Calu3 (cell line): ENCODE measurements around the gene S100A2. TPM values are rescaled to one million over a fixed set of nuclear protein-coding genes. Genes with fewer than 3 reads are reported as not detected.

Source experiments
- Bru-seq: library from RNA; stranded (reverse); fragments of 400-500 nt; gene quantifications from one replicate; lab custom pipeline; 2021; lab: Mats Ljungman, UMichigan
- BruChase-seq, 2 experiments: library from RNA; stranded (reverse); fragments of 400-500 nt; gene quantifications; one replicate each; lab custom pipeline; 2021; lab: Mats Ljungman, UMichigan
- BruUV-seq: library from RNA; stranded (reverse); fragments of 400-500 nt; replicated peaks from 2 replicates; lab custom pipeline; 2021; lab: Mats Ljungman, UMichigan
- CTCF ChIA-PET: fragments of 300-600 bp; sonication (Branson Sonifier 250); formaldehyde crosslinking; loops from one replicate; lab custom pipeline; 2022; ENCODE audit warnings: antibody characterized with exemption; lab: Charles Lee
- DNase-seq: peaks from one replicate; pipeline ENCODE4 v3.0.0; 2022
- H3K27ac Mint-ChIP-seq: one replicate; pipeline ENCODE4 v1.8.0; 2022; ENCODE audit warnings: mixed read lengths; ENCODE audit not compliant: unreplicated experiment
- H3K27me3 Mint-ChIP-seq: one replicate; pipeline ENCODE4 v1.8.0; 2022; ENCODE audit warnings: mixed read lengths; ENCODE audit not compliant: unreplicated experiment
- H3K36me3 Mint-ChIP-seq: one replicate; pipeline ENCODE4 v1.8.0; 2022; ENCODE audit warnings: mild to moderate bottlenecking, moderate library complexity, mixed read lengths; ENCODE audit not compliant: insufficient read depth, unreplicated experiment
- H3K4me1 Mint-ChIP-seq: one replicate; pipeline ENCODE4 v1.8.0; 2022; ENCODE audit warnings: mild to moderate bottlenecking, low read depth, mixed read lengths; ENCODE audit not compliant: unreplicated experiment
- H3K4me3 Mint-ChIP-seq: one replicate; pipeline ENCODE4 v1.8.0; 2022; ENCODE audit warnings: mild to moderate bottlenecking, low read depth, moderate library complexity, mixed read lengths; ENCODE audit not compliant: unreplicated experiment
- H3K9me3 Mint-ChIP-seq: one replicate; pipeline ENCODE4 v1.8.0; 2022; ENCODE audit warnings: low read depth, mixed read lengths; ENCODE audit not compliant: unreplicated experiment
- CTCF ChIP-seq: fragments of 200-600 bp; IDR thresholded peaks from one replicate; pipeline ENCODE4 v1.8.0; 2022; ENCODE audit warnings: antibody characterized with exemption; ENCODE audit not compliant: unreplicated experiment
- intact Hi-C: fragments of 100-400 bp; cut with micrococcal nuclease; formaldehyde crosslinking; loops from one replicate; pipeline ENCODE4 v1.10.0; 2022; ENCODE audit not compliant: unreplicated experiment
- long read RNA-seq: library from polyadenylated mRNA; stranded (forward); transcript quantifications from one replicate; pipeline ENCODE4 v2.0.0, GENCODE V29; 2022
- total RNA-seq: library from RNA; stranded (reverse); gene quantifications from 2 replicates; pipeline ENCODE4 v1.2.3, GENCODE V29; 2022

S100A2 gene
- total RNA-seq (11.1 and 14.1 TPM in 2 replicates), Bru-seq, nascent RNA (percentile 44 among the genes with signal in this experiment), BruChase-seq, experiment 1, labeled RNA remaining after a 6-hour chase (percentile 57 among the genes with signal in this experiment), BruChase-seq, experiment 2, labeled RNA remaining after a 2-hour chase (percentile 53 among the genes with signal in this experiment)
- long read RNA-seq, transcript S100A2-202 (3 exons, 998 nt) = major isoform, 9 of 14 reads
- long read RNA-seq, partial matches to known transcripts = 0 of 14 reads
- long read RNA-seq, other reads (novel, unspliced or antisense) = 2 of 14 reads

GRCh38 chr1:153565529-153566374, at the start of gene S100A2:
Gene S100A2 (minus strand): TSS chr1:153565844. CDS start chr1:153563877, 1,967 bp downstream.
- TF ChIP-seq CTCF = no peak
- DNase-seq = peak; percentile 63
- Mint-ChIP-seq H3K27ac (peak within 1 kb of the TSS; percentile 96), H3K4me3 (peak within 1 kb of the TSS; percentile 36), H3K4me1 (peaks cover 59% of the 10 kb centered on the region), H3K9me3 (no peaks in the 10 kb centered on the region), H3K27me3 (no peaks in the 10 kb centered on the region), H3K36me3 (peaks cover 44% of the 10 kb centered on the region)
- intact Hi-C loops = loop anchor here (5.0 kb wide), 1 partner anchor 213 kb away; no protein-coding TSS in a partner anchor
- BruUV-seq = TSS peak; percentile 16
- CTCF ChIA-PET = interaction anchor here (0.6 to 2.1 kb wide), 16 partner anchors 10 to 107 kb away, joined by 3 to 61 read pairs (median 6); partner anchors contain the start of genes CHTOP, S100A13, S100A16 and S100A4

GRCh38 chr1:153615406-153615805, 49.8 kb upstream of the S100A2 start:
- peak overlapping the region; percentile 87 for H3K27ac Mint-ChIP-seq
- no peak for TF ChIP-seq CTCF
- H3K27me3 Mint-ChIP-seq = no peaks in the 10 kb centered on the region
- CTCF ChIA-PET = interaction anchor here (0.8 to 9.3 kb wide), 8 partner anchors 9 to 104 kb away, joined by 3 to 99 read pairs (median 10); partner anchors contain the start of genes CHTOP, S100A1 and S100A13
- peaks cover 73% of the 10 kb centered on the region for H3K36me3 Mint-ChIP-seq
- peaks cover 64% of the 10 kb centered on the region for H3K4me1 Mint-ChIP-seq
- H3K4me3 Mint-ChIP-seq = peak overlapping the region; percentile 54
- DNase-seq = no peak
- no peaks in the 10 kb centered on the region for H3K9me3 Mint-ChIP-seq
- intact Hi-C loops = no loop called here
- BruUV-seq = no TSS peak

- peak overlapping the region; percentile 22 for H3K4me3 Mint-ChIP-seq
- H3K9me3 Mint-ChIP-seq = no peaks in the 10 kb centered on the region
- intact Hi-C loops = no loop called here
- no peaks in the 10 kb centered on the region for H3K27me3 Mint-ChIP-seq
- H3K36me3 Mint-ChIP-seq = peaks cover 73% of the 10 kb centered on the region
- peaks cover 69% of the 10 kb centered on the region for H3K4me1 Mint-ChIP-seq
- BruUV-seq = no TSS peak
- no peak for TF ChIP-seq CTCF
- no peak for DNase-seq
- peak overlapping the region; percentile 28 for H3K27ac Mint-ChIP-seq
- CTCF ChIA-PET = interaction anchor here (0.8 to 9.3 kb wide), 5 partner anchors 8 to 44 kb away, joined by 3 to 99 read pairs (median 14); partner anchors contain the start of genes CHTOP, S100A1 and S100A13
Observed at GRCh38 chr1:153614906-153615305, 49.3 kb upstream of the S100A2 start.
